ENCODE measurements around the gene IL36A.

DNA sequence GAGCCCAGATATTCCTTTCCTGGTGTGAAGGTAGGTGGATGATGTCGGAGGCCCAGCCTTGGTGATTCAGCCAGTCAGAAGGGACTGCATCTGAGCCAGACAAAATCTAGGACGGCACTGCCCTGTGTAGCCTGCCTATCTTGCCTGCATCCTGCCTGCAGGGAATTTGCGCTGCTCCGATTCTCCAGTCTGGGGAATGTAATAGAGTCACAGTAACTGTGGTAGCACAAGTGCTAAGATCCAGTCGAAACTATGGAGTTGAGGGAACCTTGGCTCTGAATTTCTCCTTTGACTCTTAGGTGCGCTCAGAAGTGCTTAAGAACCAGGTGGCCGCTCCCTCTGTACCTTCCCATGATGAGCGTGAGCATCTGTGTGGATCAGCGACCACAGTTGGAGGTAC is 31.5 kb downstream of the IL36A start:
- no peak for TF ChIP-seq CTCF (IDR thresholded peaks at IDR 0.05; ENCODE audit: low read length)
- TF ChIP-seq EZH2 (optimal IDR thresholded peaks at IDR 0.05; ENCODE audit: low read depth, low read length), result no peak
- no peak for TF ChIP-seq EZH2phosphoT487 (IDR thresholded peaks at IDR 0.05; ENCODE audit: low read length)
